Left ventricle myocardium inferior (tissue), 1 donor: ENCODE results near the gene VCP. TPM values are rescaled to one million over a fixed set of nuclear protein-coding genes. Genes with fewer than 3 reads are reported as not detected.

Source experiments
- DNase-seq: peaks from one replicate; pipeline ENCODE4 v3.0.0-alpha.2; 2020
- H3K27ac ChIP-seq: fragments of 200-600 bp; replicated peaks from 2 replicates; pipeline ENCODE4 v1.8.0; 2021
- H3K27me3 ChIP-seq: fragments of 200-600 bp; 2 replicates; pipeline ENCODE4 v1.8.0; 2021; ENCODE audit warnings: low read depth
- H3K36me3 ChIP-seq: fragments of 200-600 bp; 2 replicates; pipeline ENCODE4 v1.8.0; 2021
- H3K4me1 ChIP-seq: fragments of 200-600 bp; 2 replicates; pipeline ENCODE4 v1.8.0; 2021
- H3K4me3 ChIP-seq: fragments of 200-600 bp; 2 replicates; pipeline ENCODE4 v1.8.0; 2021; ENCODE audit warnings: mild to moderate bottlenecking, moderate library complexity
- H3K9me3 ChIP-seq: fragments of 200-600 bp; replicated peaks from 2 replicates; pipeline ENCODE4 v1.8.0; 2021
- CTCF ChIP-seq: fragments of 200-600 bp; IDR thresholded peaks from 2 replicates; pipeline ENCODE4 v1.8.0; 2021; ENCODE audit warnings: antibody characterized with exemption, mild to moderate bottlenecking, borderline replicate concordance
- intact Hi-C: fragments of 100-400 bp; cut with micrococcal nuclease; formaldehyde crosslinking; loops from one replicate; pipeline ENCODE4 v1.11.0; 2022
- total RNA-seq: library from RNA; stranded (reverse); fragmentation: NEBNext Ultra II Directional; extraction: Animal tissue kit (Norgen Biotek cat#: 25700); gene quantifications from one replicate; pipeline ENCODE4 v1.2.1, GENCODE V29; 2021
- donor health status: DM: no; HTN: yes; CAD: no; lungs with severe emphysema.

VCP gene
- total RNA-seq, 1 donor from 2014 or later: 253 TPM

GRCh38 chr9:35070823-35071813, 1.3 kb downstream of the VCP start:
- TF ChIP-seq CTCF: no peak
- H3K4me3 ChIP-seq: peak overlapping the region; percentile 75
- intact Hi-C loops: no loop called here
- H3K4me1 ChIP-seq: peaks cover 62% of the 10 kb centered on the region
- H3K36me3 ChIP-seq: peaks cover 36% of the 10 kb centered on the region
- DNase-seq: no peak
- no peaks in the 10 kb centered on the region for H3K9me3 ChIP-seq
- peak overlapping the region; percentile 97 for H3K27ac ChIP-seq
- no peaks in the 10 kb centered on the region for H3K27me3 ChIP-seq

GRCh38 chr9:35069020-35069419, 3.4 kb downstream of the VCP start:
- intact Hi-C loops: no loop called here
- Histone ChIP-seq H3K4me1 (peaks cover 62% of the 10 kb centered on the region), H3K4me3 (peak overlapping the region; percentile 75), H3K27me3 (no peaks in the 10 kb centered on the region), H3K9me3 (no peaks in the 10 kb centered on the region), H3K36me3 (peaks cover 51% of the 10 kb centered on the region), H3K27ac (peak overlapping the region; percentile 1)
- no peak for DNase-seq
- no peak for TF ChIP-seq CTCF

DNA sequence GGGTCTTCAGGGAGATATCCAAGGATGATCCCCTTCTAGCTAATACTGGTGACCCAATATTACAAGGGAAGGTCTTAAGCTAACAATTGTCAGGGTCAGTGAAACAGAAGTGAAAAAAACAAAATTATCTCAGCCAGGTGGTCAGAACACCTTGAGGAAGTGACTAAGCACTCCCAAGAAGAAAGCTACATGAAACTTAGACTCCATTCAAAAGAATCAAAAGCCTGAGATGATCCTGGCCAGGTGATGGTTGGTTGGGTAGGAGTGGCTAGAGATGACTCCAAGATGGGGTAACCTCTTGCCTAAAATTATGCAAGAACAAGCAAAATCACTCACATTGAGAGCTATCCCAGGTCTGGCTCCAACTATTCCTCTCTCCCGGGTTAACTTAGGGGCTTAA, 5.4 kb downstream of the VCP start:
- DNase-seq: no peak
- intact Hi-C loops: no loop called here
- Histone ChIP-seq H3K27me3 (no peaks in the 10 kb centered on the region), H3K36me3 (peaks cover 71% of the 10 kb centered on the region), H3K4me1 (peaks cover 53% of the 10 kb centered on the region), H3K27ac (no peak overlapping the region), H3K9me3 (no peaks in the 10 kb centered on the region), H3K4me3 (no peak overlapping the region)
- no peak for TF ChIP-seq CTCF

DNA sequence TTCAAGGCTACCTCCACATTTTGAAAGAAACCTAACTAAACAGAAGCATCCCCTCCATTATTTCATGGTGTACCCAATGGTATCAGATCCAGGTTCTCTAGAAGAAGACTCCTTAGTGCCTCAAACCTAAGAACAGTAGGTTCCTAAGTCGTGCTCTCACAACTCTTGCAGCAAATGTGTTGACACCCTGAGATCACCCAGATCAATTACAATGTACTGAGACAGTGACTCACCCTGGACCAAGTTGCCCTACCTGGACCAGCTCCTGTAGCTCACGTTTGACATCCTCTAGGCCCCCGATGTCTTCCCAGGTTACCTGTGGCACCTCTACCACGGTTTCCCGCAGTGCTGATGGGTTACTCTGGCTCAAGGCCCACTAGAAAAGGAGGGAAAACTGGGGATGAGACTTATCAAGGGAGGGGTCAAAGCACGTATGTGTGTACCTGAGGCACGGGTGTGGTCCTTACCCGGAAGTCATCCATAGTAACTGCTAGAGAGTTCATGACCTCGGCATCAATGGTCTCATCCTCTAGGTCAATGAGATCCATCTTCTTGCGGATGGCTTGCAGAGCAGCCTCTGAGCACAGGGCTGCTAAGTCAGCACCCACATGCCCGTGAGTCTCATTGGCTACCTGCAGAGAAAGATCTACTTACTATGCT, 11.7 kb downstream of the VCP start:
- TF ChIP-seq CTCF: no peak
- H3K36me3 ChIP-seq: peaks cover 100% of the 10 kb centered on the region
- intact Hi-C loops: no loop called here
- no peaks in the 10 kb centered on the region for H3K27me3 ChIP-seq
- H3K27ac ChIP-seq: no peak overlapping the region
- H3K9me3 ChIP-seq: no peaks in the 10 kb centered on the region
- H3K4me3 ChIP-seq: no peak overlapping the region
- no peaks in the 10 kb centered on the region for H3K4me1 ChIP-seq
- no peak for DNase-seq

GRCh38 chr9:35059438-35059837, 13.0 kb downstream of the VCP start:
- H3K27ac ChIP-seq: no peak overlapping the region
- H3K36me3 ChIP-seq: peaks cover 99% of the 10 kb centered on the region
- H3K4me3 ChIP-seq: no peak overlapping the region
- intact Hi-C loops: no loop called here
- TF ChIP-seq CTCF: no peak
- H3K27me3 ChIP-seq: no peaks in the 10 kb centered on the region
- no peaks in the 10 kb centered on the region for H3K4me1 ChIP-seq
- no peak for DNase-seq
- H3K9me3 ChIP-seq: no peaks in the 10 kb centered on the region
